ENCODE data around the gene UTF1.

The UTF1 gene

DNA sequence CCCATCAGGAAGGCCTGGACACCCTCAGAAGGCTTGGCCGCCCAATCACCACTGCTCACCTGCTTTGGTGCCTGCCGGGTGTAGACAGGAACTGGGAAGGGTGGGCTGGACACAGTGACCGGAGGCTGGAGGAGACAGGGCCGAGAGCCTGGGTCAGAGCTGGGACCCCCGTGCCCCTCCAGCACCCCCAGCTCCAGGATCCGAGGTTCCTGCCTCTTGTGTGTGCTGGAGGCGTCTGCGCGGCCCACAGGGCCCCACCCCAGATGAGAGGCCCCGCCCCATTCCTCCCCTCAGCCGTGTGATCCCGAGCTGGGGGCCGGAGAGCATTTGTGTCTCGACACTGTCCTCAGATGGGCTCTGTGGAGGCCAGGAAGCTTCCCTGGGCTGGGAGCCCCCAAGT lies 37.3 kb downstream of the UTF1 start:
- Histone ChIP-seq H2AFZ (ENCODE audit: low read depth) (no peak overlapping the region), H3K36me3 (ENCODE audit: insufficient read depth) (no peaks in the 10 kb centered on the region), H3K9ac (no peak overlapping the region), H4K20me1 (ENCODE audit: insufficient read depth) (no peaks in the 10 kb centered on the region), H3K4me2 (no peak overlapping the region), H3K27me3 (ENCODE audit: insufficient read depth, low read depth) (no peaks in the 10 kb centered on the region), H3K27ac (no peak overlapping the region), H3K79me2 (ENCODE audit: insufficient read depth, low read depth) (no peaks in the 10 kb centered on the region), H3K4me3 (IDR thresholded peaks at IDR 0.05; ENCODE audit: insufficient read depth, low read depth, low read length) (no peak overlapping the region), H3K4me1 (ENCODE audit: low read depth, poor library complexity, severe bottlenecking) (peaks cover 4% of the 10 kb centered on the region)
- no peak for TF ChIP-seq CTCF (conservative IDR thresholded peaks at IDR 0.05; ENCODE audit: low read depth, low read length)

DNA sequence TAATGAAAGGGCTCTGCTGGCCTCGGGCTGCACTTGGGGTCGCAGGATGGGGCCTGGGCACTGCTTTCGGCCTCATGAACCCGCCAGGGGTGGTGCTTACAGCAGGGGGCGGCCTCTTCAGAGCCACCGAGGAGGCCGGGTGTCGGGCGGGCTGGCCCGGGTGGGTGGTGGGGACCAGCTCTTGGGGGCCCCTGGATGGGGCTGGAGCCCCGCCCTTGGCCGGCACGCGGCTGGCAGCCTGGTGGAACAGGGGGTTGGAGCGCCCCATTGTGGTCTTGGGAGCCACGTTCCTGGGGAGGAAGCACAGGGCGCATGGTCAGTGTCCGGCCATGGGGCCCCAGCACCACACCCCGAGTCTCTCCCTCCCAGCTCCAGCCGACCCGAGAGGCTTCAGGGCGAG lies 37.8 kb downstream of the UTF1 start:
- Histone ChIP-seq H4K20me1 (ENCODE audit: insufficient read depth) (no peaks in the 10 kb centered on the region), H3K4me2 (no peak overlapping the region), H3K4me3 (IDR thresholded peaks at IDR 0.05; ENCODE audit: insufficient read depth, low read depth, low read length) (no peak overlapping the region), H3K36me3 (ENCODE audit: insufficient read depth) (no peaks in the 10 kb centered on the region), H3K79me2 (ENCODE audit: insufficient read depth, low read depth) (no peaks in the 10 kb centered on the region), H3K9ac (no peak overlapping the region), H3K27me3 (ENCODE audit: insufficient read depth, low read depth) (no peaks in the 10 kb centered on the region), H3K4me1 (ENCODE audit: low read depth, poor library complexity, severe bottlenecking) (no peaks in the 10 kb centered on the region), H2AFZ (ENCODE audit: low read depth) (no peak overlapping the region), H3K27ac (no peak overlapping the region)
- no peak for TF ChIP-seq CTCF (conservative IDR thresholded peaks at IDR 0.05; ENCODE audit: low read depth, low read length)

DNA sequence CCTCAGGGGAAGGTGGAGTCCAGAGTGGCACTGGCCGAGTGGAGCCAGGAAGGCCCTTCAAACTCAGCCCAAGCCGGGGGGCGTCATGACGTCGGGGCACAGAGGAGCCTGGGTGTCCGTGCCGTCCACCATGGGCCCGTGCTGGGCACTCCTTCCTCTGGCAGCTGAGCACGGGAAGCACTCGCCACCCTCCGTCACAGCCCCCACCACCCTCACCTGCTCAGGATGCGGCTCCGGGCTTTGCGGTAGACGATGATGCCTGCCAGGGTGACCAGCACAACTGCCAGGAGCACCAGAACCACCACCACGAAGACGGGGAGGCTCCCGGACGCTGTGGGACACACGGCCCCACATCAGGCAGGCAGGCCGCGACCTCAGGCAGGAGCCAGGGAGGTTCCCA lies 38.5 kb downstream of the UTF1 start:
- Histone ChIP-seq H3K79me2 (ENCODE audit: insufficient read depth, low read depth) (no peaks in the 10 kb centered on the region), H3K4me2 (no peak overlapping the region), H3K27me3 (ENCODE audit: insufficient read depth, low read depth) (no peaks in the 10 kb centered on the region), H4K20me1 (ENCODE audit: insufficient read depth) (no peaks in the 10 kb centered on the region), H3K4me3 (IDR thresholded peaks at IDR 0.05; ENCODE audit: insufficient read depth, low read depth, low read length) (no peak overlapping the region), H2AFZ (ENCODE audit: low read depth) (no peak overlapping the region), H3K36me3 (ENCODE audit: insufficient read depth) (no peaks in the 10 kb centered on the region), H3K27ac (no peak overlapping the region), H3K9ac (no peak overlapping the region), H3K4me1 (ENCODE audit: low read depth, poor library complexity, severe bottlenecking) (peaks cover 2% of the 10 kb centered on the region)
- TF ChIP-seq CTCF (conservative IDR thresholded peaks at IDR 0.05; ENCODE audit: low read depth, low read length), result no peak

GRCh38 chr10:133269367-133269766 lies 39.4 kb downstream of the UTF1 start:
- no peak overlapping the region for H3K27ac ChIP-seq
- no peaks in the 10 kb centered on the region for H3K36me3 ChIP-seq (ENCODE audit: insufficient read depth)
- H3K4me2 ChIP-seq, result no peak overlapping the region
- H2AFZ ChIP-seq (ENCODE audit: low read depth), result no peak overlapping the region
- H3K27me3 ChIP-seq (ENCODE audit: insufficient read depth, low read depth), result no peaks in the 10 kb centered on the region
- H3K79me2 ChIP-seq (ENCODE audit: insufficient read depth, low read depth), result no peaks in the 10 kb centered on the region
- H3K9ac ChIP-seq, result no peak overlapping the region
- H3K4me3 ChIP-seq (IDR thresholded peaks at IDR 0.05; ENCODE audit: insufficient read depth, low read depth, low read length), result no peak overlapping the region
- H4K20me1 ChIP-seq (ENCODE audit: insufficient read depth), result no peaks in the 10 kb centered on the region
- TF ChIP-seq CTCF (conservative IDR thresholded peaks at IDR 0.05; ENCODE audit: low read depth, low read length), result no peak
- peaks cover 8% of the 10 kb centered on the region for H3K4me1 ChIP-seq (ENCODE audit: low read depth, poor library complexity, severe bottlenecking)

GRCh38 chr10:133270204-133270603 lies 40.2 kb downstream of the UTF1 start:
- Histone ChIP-seq H2AFZ (ENCODE audit: low read depth) (no peak overlapping the region), H3K27me3 (ENCODE audit: insufficient read depth, low read depth) (no peaks in the 10 kb centered on the region), H3K4me1 (ENCODE audit: low read depth, poor library complexity, severe bottlenecking) (peaks cover 9% of the 10 kb centered on the region), H3K4me2 (no peak overlapping the region), H4K20me1 (ENCODE audit: insufficient read depth) (no peaks in the 10 kb centered on the region), H3K9ac (no peak overlapping the region), H3K27ac (no peak overlapping the region), H3K36me3 (ENCODE audit: insufficient read depth) (no peaks in the 10 kb centered on the region), H3K79me2 (ENCODE audit: insufficient read depth, low read depth) (no peaks in the 10 kb centered on the region), H3K4me3 (IDR thresholded peaks at IDR 0.05; ENCODE audit: insufficient read depth, low read depth, low read length) (no peak overlapping the region)
- no peak for TF ChIP-seq CTCF (conservative IDR thresholded peaks at IDR 0.05; ENCODE audit: low read depth, low read length)

Data from KMS-11 (cell line).